Uterus (tissue), 2 donors: Measurements from ENCODE around the gene TCF4.

Experiments used
- CTCF ChIP-seq, 4 experiments: fragments of 200-600 bp in 2 of 4; fragments of 450-650 bp in 2 of 4; sonication (generic) in 2 of 4; IDR thresholded peaks; one replicate each; pipeline ENCODE4 v1.5.1; 2016 to 2019; ENCODE audit warnings: antibody characterized with exemption in 4 of 4, mild to moderate bottlenecking in 2 of 4, moderate library complexity in 1 of 4
- POLR2A ChIP-seq, 2 donors: fragments of 450-650 bp; IDR thresholded peaks; one replicate each; pipeline ENCODE4 v1.6.1; 2016; ENCODE audit warnings: antibody characterized with exemption in 2 of 2, mild to moderate bottlenecking in 1 of 2, moderate library complexity in 1 of 2

- TF ChIP-seq CTCF (IDR thresholded peaks at IDR 0.05): no peak
- no peak for TF ChIP-seq POLR2A (IDR thresholded peaks at IDR 0.05)
These were observed 251.4 kb downstream of the TCF4 start for GRCh38 chr18:55336438-55337100.
